HK-2 (cell line): ENCODE results near the gene TTLL10.

Experiments used
- DNase-seq: peaks from one replicate; pipeline ENCODE4 v3.0.0-alpha.2; 2018; ENCODE audit not compliant: unreplicated experiment

The TTLL10 gene

GRCh38 chr1:1160281-1160930 is 13.3 kb upstream of the TTLL10 start:
- DNase-seq = no peak

- DNase-seq = no peak
These were observed 12.5 kb upstream of the TTLL10 start for GRCh38 chr1:1161078-1161682.

GRCh38 chr1:1161683-1162079 is 12.0 kb upstream of the TTLL10 start:
- no peak for DNase-seq

- no peak for DNase-seq
These were observed 10.8 kb upstream of the TTLL10 start for GRCh38 chr1:1162597-1163537.

GRCh38 chr1:1163538-1164070 is 10.1 kb upstream of the TTLL10 start:
- no peak for DNase-seq

- DNase-seq = no peak
These were observed 9.3 kb upstream of the TTLL10 start for GRCh38 chr1:1164361-1164700.

- DNase-seq = peak; percentile 94
These were observed 8.8 kb upstream of the TTLL10 start for GRCh38 chr1:1164701-1165451.

- DNase-seq = no peak
These were observed 8.2 kb upstream of the TTLL10 start for GRCh38 chr1:1165485-1165884.

- DNase-seq = peak; percentile 59
These were observed 7.7 kb upstream of the TTLL10 start for GRCh38 chr1:1165900-1166421.

GRCh38 chr1:1166642-1167397 is 6.9 kb upstream of the TTLL10 start:
- no peak for DNase-seq

GRCh38 chr1:1167398-1167821 is 6.3 kb upstream of the TTLL10 start:
- DNase-seq = no peak

GRCh38 chr1:1167841-1168450 is 5.7 kb upstream of the TTLL10 start:
- no peak for DNase-seq

GRCh38 chr1:1168451-1169411 is 4.9 kb upstream of the TTLL10 start:
- DNase-seq = no peak

GRCh38 chr1:1169429-1170214 is 4.1 kb upstream of the TTLL10 start:
- DNase-seq = no peak

GRCh38 chr1:1170215-1171091 is 3.2 kb upstream of the TTLL10 start:
- peak; percentile 54 for DNase-seq

- no peak for DNase-seq
These were observed 2.5 kb upstream of the TTLL10 start for GRCh38 chr1:1171161-1171545.
